PC-3 (cell line): ENCODE results near the gene AMN. TPM values are rescaled to one million over a fixed set of nuclear protein-coding genes. Genes with fewer than 3 reads are reported as not detected.

Source experiments
- ATAC-seq: fragments of 200-7000 bp; cut with Tn5 transposase; 2 replicates; pipeline ENCODE4 v1.9.1; 2020; ENCODE audit warnings: mild to moderate bottlenecking, moderate library complexity
- BruUV-seq: library from RNA; stranded (reverse); fragments of 400-500 nt; replicated peaks from 2 replicates; lab custom pipeline; 2021; lab: Mats Ljungman, UMichigan
- CTCF ChIA-PET: fragments of 300-600 bp; sonication (Branson Sonifier 250); formaldehyde crosslinking; loops from one replicate; lab custom pipeline; 2022; ENCODE audit warnings: antibody characterized with exemption; lab: Charles Lee
- POLR2A ChIA-PET: fragments of 300-600 bp; sonication (Branson Sonifier 250); formaldehyde crosslinking; loops from one replicate; lab custom pipeline; 2022; ENCODE audit warnings: antibody characterized with exemption; ENCODE audit not compliant: unreplicated experiment; lab: Charles Lee
- DNase-seq: peaks from one replicate; pipeline ENCODE4 v3.0.0-alpha.2; 2015
- H2AFZ ChIP-seq: fragments of 300-600 bp; sonication (generic); 2 replicates; pipeline ENCODE4 v1.6.0; 2016; ENCODE audit warnings: antibody characterized with exemption, low read length
- H3F3A ChIP-seq: fragments of 300-600 bp; sonication (generic); one replicate; pipeline ENCODE4 v1.6.0; 2017; ENCODE audit warnings: antibody characterized with exemption, low read length, control low read depth, mild to moderate bottlenecking; ENCODE audit not compliant: unreplicated experiment
- H3K27ac ChIP-seq: fragments of 300-600 bp; sonication (generic); 2 replicates; pipeline ENCODE4 v1.5.1; 2016; ENCODE audit warnings: mild to moderate bottlenecking, low read length
- H3K27me3 ChIP-seq: fragments of 300-600 bp; sonication (generic); 2 replicates; pipeline ENCODE4 v1.6.1; 2016; ENCODE audit warnings: low read length, mixed read lengths
- H3K36me3 ChIP-seq: fragments of 300-600 bp; sonication (generic); 2 replicates; pipeline ENCODE4 v1.6.1; 2016; ENCODE audit warnings: low read depth, mixed run types, low read length, mixed read lengths
- H3K4me1 ChIP-seq: fragments of 300-600 bp; sonication (generic); 2 replicates; pipeline ENCODE4 v1.5.1; 2016; ENCODE audit warnings: low read length; ENCODE audit not compliant: insufficient read depth
- H3K4me2 ChIP-seq: fragments of 300-600 bp; sonication (generic); 2 replicates; pipeline ENCODE4 v1.6.0; 2016; ENCODE audit warnings: low read length
- H3K4me3 ChIP-seq: fragments of 300-600 bp; sonication (generic); 2 replicates; pipeline ENCODE4 v1.5.1; 2016; ENCODE audit warnings: mild to moderate bottlenecking, low read length, mixed read lengths
- H3K79me2 ChIP-seq: fragments of 300-600 bp; sonication (generic); 2 replicates; pipeline ENCODE4 v1.6.1; 2017; ENCODE audit warnings: low read length, mixed read lengths
- H3K9ac ChIP-seq: fragments of 300-600 bp; sonication (generic); 2 replicates; pipeline ENCODE4 v1.6.0; 2016; ENCODE audit warnings: mild to moderate bottlenecking, low read length
- H3K9me2 ChIP-seq: fragments of 300-600 bp; sonication (generic); replicated peaks from 2 replicates; pipeline ENCODE4 v1.6.1; 2016; ENCODE audit warnings: mixed run types, low read length, mixed read lengths
- H3K9me3 ChIP-seq: fragments of 300-600 bp; sonication (generic); 2 replicates; pipeline ENCODE4 v1.6.1; 2016; ENCODE audit warnings: low read length, mixed read lengths
- H4K20me1 ChIP-seq: fragments of 300-600 bp; sonication (generic); 2 replicates; pipeline ENCODE4 v1.6.1; 2016; ENCODE audit warnings: low read length, mixed read lengths
- CTCF ChIP-seq: fragments of 300-600 bp; sonication (generic); conservative IDR thresholded peaks from 2 replicates; pipeline ENCODE4 v1.5.1; 2017; ENCODE audit warnings: antibody characterized with exemption, low read depth, mild to moderate bottlenecking, low read length
- EZH2 ChIP-seq: fragments of 300-600 bp; sonication (generic); IDR thresholded peaks from one replicate; pipeline ENCODE4 v1.6.1; 2017; ENCODE audit warnings: antibody characterized with exemption, mild to moderate bottlenecking, low read length; ENCODE audit not compliant: unreplicated experiment
- EZH2phosphoT487 ChIP-seq: fragments of 300-600 bp; sonication (generic); IDR thresholded peaks from 2 replicates; pipeline ENCODE4 v1.6.1; 2018; ENCODE audit warnings: mild to moderate bottlenecking, antibody characterized with exemption, low read length, borderline replicate concordance
- intact Hi-C: fragments of 100-400 bp; cut with micrococcal nuclease; formaldehyde crosslinking; loops from 2 replicates; pipeline ENCODE4 v1.9.0; 2023
- total RNA-seq: library from RNA; depleted of rRNA; stranded (reverse); fragments of >200 nt; gene quantifications from 2 replicates; pipeline ENCODE4 v1.2.3, GENCODE V29; 2014

Gene AMN
- total RNA-seq, 1 experiment from 2014 or later: not detected

- Histone ChIP-seq H4K20me1 (no peaks in the 10 kb centered on the region), H3K4me1 (no peaks in the 10 kb centered on the region), H3K9me3 (no peaks in the 10 kb centered on the region), H3K4me2 (no peak overlapping the region), H3K9ac (no peak overlapping the region), H3K9me2 (no peaks in the 10 kb centered on the region), H2AFZ (no peak overlapping the region), H3K4me3 (no peak overlapping the region), H3F3A (no peaks in the 10 kb centered on the region), H3K27me3 (no peaks in the 10 kb centered on the region), H3K27ac (no peak overlapping the region), H3K36me3 (peaks cover 54% of the 10 kb centered on the region), H3K79me2 (no peaks in the 10 kb centered on the region)
- no peak for ATAC-seq
- POLR2A ChIA-PET: no interaction called here
- no TSS peak for BruUV-seq
- DNase-seq: no peak
- TF ChIP-seq EZH2phosphoT487 (no peak), CTCF (no peak), EZH2 (no peak)
- intact Hi-C loops: no loop called here
- CTCF ChIA-PET: no interaction called here
Observed at GRCh38 chr14:102955636-102956408, 33.4 kb downstream of the AMN start.

- H4K20me1 ChIP-seq: no peaks in the 10 kb centered on the region
- H3K4me1 ChIP-seq: no peaks in the 10 kb centered on the region
- no peak overlapping the region for H3K4me3 ChIP-seq
- no peak overlapping the region for H3K9ac ChIP-seq
- no peak for DNase-seq
- no peak overlapping the region for H2AFZ ChIP-seq
- ATAC-seq: no peak
- H3F3A ChIP-seq: no peaks in the 10 kb centered on the region
- H3K4me2 ChIP-seq: no peak overlapping the region
- H3K79me2 ChIP-seq: no peaks in the 10 kb centered on the region
- TF ChIP-seq CTCF (no peak), EZH2 (no peak)
- peaks cover 56% of the 10 kb centered on the region for H3K36me3 ChIP-seq
- POLR2A ChIA-PET: no interaction called here
- H3K9me3 ChIP-seq: no peaks in the 10 kb centered on the region
- BruUV-seq: no TSS peak
- H3K27me3 ChIP-seq: no peaks in the 10 kb centered on the region
- no peak overlapping the region for H3K27ac ChIP-seq
- CTCF ChIA-PET: no interaction called here
- H3K9me2 ChIP-seq: no peaks in the 10 kb centered on the region
- intact Hi-C loops: no loop called here
Observed at GRCh38 chr14:102957222-102957621, 34.8 kb downstream of the AMN start.

- POLR2A ChIA-PET: no interaction called here
- H2AFZ ChIP-seq: no peak overlapping the region
- no peaks in the 10 kb centered on the region for H3K27me3 ChIP-seq
- peaks cover 62% of the 10 kb centered on the region for H3K36me3 ChIP-seq
- intact Hi-C loops: no loop called here
- DNase-seq (no peak), ATAC-seq (no peak)
- BruUV-seq: no TSS peak
- no peaks in the 10 kb centered on the region for H3K9me3 ChIP-seq
- H3K4me2 ChIP-seq: no peak overlapping the region
- no peaks in the 10 kb centered on the region for H4K20me1 ChIP-seq
- H3K27ac ChIP-seq: no peak overlapping the region
- no peaks in the 10 kb centered on the region for H3K79me2 ChIP-seq
- CTCF ChIA-PET: no interaction called here
- H3F3A ChIP-seq: no peaks in the 10 kb centered on the region
- no peak for TF ChIP-seq EZH2phosphoT487
- no peak for TF ChIP-seq CTCF
- no peak for TF ChIP-seq EZH2
- H3K4me3 ChIP-seq: no peak overlapping the region
- no peaks in the 10 kb centered on the region for H3K9me2 ChIP-seq
- no peaks in the 10 kb centered on the region for H3K4me1 ChIP-seq
- no peak overlapping the region for H3K9ac ChIP-seq
Observed at GRCh38 chr14:102958461-102958860, 36.0 kb downstream of the AMN start.
